Right lobe of liver (tissue), 4 donors: ENCODE measurements around the gene MYCBP2.

Experiments
- POLR2A ChIP-seq: fragments of 450-650 bp; IDR thresholded peaks from one replicate; pipeline ENCODE4 v1.6.1; 2017; ENCODE audit warnings: antibody characterized with exemption, mild to moderate bottlenecking
- TF ChIP-seq, protein P1 (sequence below), 4 donors: fragments of 200-600 bp in 3 of 4; fragments of 450-650 bp in 1 of 4; IDR thresholded peaks; one replicate each; pipeline versions ENCODE4 v1.5.1 to v1.8.0; 2016 to 2022; ENCODE audit warnings: antibody characterized with exemption in 4 of 4, mild to moderate bottlenecking in 2 of 4
- donor health status: DM: no; HTN: no; CAD: no.
- donor health status: DM: no; HTN: no; CAD: no.
- donor health status: DM: no; HTN: yes; CAD: no.

DNA sequence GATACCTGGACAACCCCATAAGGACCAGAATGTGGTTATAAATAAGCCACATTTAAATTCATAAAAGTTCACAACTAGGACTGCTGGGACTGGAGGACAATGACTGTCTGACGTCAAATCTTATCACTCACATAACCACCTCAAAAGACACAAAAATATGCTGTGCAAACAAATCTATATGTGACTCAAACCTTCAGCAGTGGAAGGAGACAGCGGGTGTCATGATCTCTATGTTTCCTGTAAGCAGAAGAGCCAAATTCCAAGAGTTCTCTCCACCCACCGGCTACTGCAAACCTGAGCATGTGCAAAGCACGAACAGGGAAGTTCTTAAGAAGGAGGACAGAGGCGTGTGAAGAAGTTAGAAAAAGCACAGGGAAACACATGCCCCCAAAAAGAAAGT, 113.2 kb downstream of the MYCBP2 start:
- TF ChIP-seq, protein P1, sequence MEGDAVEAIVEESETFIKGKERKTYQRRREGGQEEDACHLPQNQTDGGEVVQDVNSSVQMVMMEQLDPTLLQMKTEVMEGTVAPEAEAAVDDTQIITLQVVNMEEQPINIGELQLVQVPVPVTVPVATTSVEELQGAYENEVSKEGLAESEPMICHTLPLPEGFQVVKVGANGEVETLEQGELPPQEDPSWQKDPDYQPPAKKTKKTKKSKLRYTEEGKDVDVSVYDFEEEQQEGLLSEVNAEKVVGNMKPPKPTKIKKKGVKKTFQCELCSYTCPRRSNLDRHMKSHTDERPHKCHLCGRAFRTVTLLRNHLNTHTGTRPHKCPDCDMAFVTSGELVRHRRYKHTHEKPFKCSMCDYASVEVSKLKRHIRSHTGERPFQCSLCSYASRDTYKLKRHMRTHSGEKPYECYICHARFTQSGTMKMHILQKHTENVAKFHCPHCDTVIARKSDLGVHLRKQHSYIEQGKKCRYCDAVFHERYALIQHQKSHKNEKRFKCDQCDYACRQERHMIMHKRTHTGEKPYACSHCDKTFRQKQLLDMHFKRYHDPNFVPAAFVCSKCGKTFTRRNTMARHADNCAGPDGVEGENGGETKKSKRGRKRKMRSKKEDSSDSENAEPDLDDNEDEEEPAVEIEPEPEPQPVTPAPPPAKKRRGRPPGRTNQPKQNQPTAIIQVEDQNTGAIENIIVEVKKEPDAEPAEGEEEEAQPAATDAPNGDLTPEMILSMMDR (IDR thresholded peaks at IDR 0.05): no peak
- TF ChIP-seq POLR2A: no peak
